ENCODE data around the gene ZFY.

GRCh38 chrY:2937149-2937548 lies 2.0 kb downstream of the ZFY start:
- TF ChIP-seq CTCF (conservative IDR thresholded peaks at IDR 0.05; ENCODE audit: low read depth, low read length): no peak
- no peak for TF ChIP-seq BHLHE40 (IDR thresholded peaks at IDR 0.05; ENCODE audit: low read depth, low read length)
- no peak for TF ChIP-seq NFE2L2 (IDR thresholded peaks at IDR 0.05; ENCODE audit: low read depth, low read length)
- no peak for TF ChIP-seq CHD1 (IDR thresholded peaks at IDR 0.05; ENCODE audit: low read depth, low read length)
- no peak for TF ChIP-seq POLR2A (IDR thresholded peaks at IDR 0.05; ENCODE audit: low read depth, low read length)

All from IMR-90 (cell line).